Common myeloid progenitor, CD34-positive (primary cell): ENCODE measurements around the gene RHOB.

Source experiments
- CTCF ChIA-PET: fragments of 350-600 bp; sonication (Branson Sonifier 250); formaldehyde crosslinking; loops from one replicate; lab custom pipeline; 2021; ENCODE audit warnings: antibody characterized with exemption; lab: Charles Lee
- POLR2A ChIA-PET: fragments of 350-600 bp; sonication (Branson Sonifier 250); formaldehyde crosslinking; loops from one replicate; lab custom pipeline; 2021; ENCODE audit warnings: antibody characterized with exemption; lab: Charles Lee
- DNase-seq, 3 donors: peaks; one replicate each; pipeline versions ENCODE4 v3.0.0 to v3.0.0-alpha.2; 2013
- H3K27ac ChIP-seq, 2 experiments: 1 replicate in 1 of 2; 2 replicates in 1 of 2; pipeline ENCODE4 v1.7.0; 2013; ENCODE audit warnings: inconsistent platforms in 2 of 2, low read length in 2 of 2, mild to moderate bottlenecking in 2 of 2, low read depth in 1 of 2, moderate library complexity in 1 of 2; ENCODE audit not compliant: severe bottlenecking in 2 of 2, insufficient read depth in 1 of 2, poor library complexity in 1 of 2
- H3K27me3 ChIP-seq, 5 experiments: replicated peaks in 2 of 5; 1 replicate in 3 of 5; 2 replicates in 2 of 5; pipeline versions ENCODE4 v1.6.1 to v1.7.0; 2013; ENCODE audit warnings: low read length in 4 of 5, mild to moderate bottlenecking in 2 of 5, moderate library complexity in 2 of 5, inconsistent platforms in 1 of 5; ENCODE audit not compliant: insufficient read depth in 5 of 5, control insufficient read depth in 4 of 5
- H3K36me3 ChIP-seq, 4 experiments: 1 replicate in 2 of 4; 2 replicates in 2 of 4; pipeline versions ENCODE4 v1.6.1 to v1.7.0; 2013; ENCODE audit warnings: low read length in 3 of 4, control low read depth in 1 of 4, mild to moderate bottlenecking in 1 of 4; ENCODE audit not compliant: control insufficient read depth in 4 of 4, insufficient read depth in 4 of 4
- H3K4me1 ChIP-seq, 4 experiments: 1 replicate in 3 of 4; 2 replicates in 1 of 4; pipeline versions ENCODE4 v1.6.1 to v1.7.1; 2013; ENCODE audit warnings: low read length in 3 of 4, mild to moderate bottlenecking in 3 of 4, control low read depth in 1 of 4, inconsistent platforms in 1 of 4, moderate library complexity in 1 of 4; ENCODE audit not compliant: control insufficient read depth in 4 of 4, insufficient read depth in 4 of 4; ENCODE audit errors: control extremely low read depth in 1 of 4
- H3K4me3 ChIP-seq, 7 experiments: 1 replicate in 4 of 7; 2 replicates in 3 of 7; pipeline versions ENCODE4 v1.5.1 to v1.7.0; 2013; ENCODE audit warnings: mild to moderate bottlenecking in 7 of 7, low read length in 6 of 7, moderate library complexity in 6 of 7, inconsistent platforms in 2 of 7, low read depth in 2 of 7, control low read depth in 1 of 7; ENCODE audit not compliant: insufficient read depth in 4 of 7, control insufficient read depth in 1 of 7; ENCODE audit errors: extremely low read depth in 1 of 7
- H3K9me3 ChIP-seq, 5 experiments: 1 replicate in 4 of 5; 2 replicates in 1 of 5; pipeline versions ENCODE4 v1.6.1 to v1.7.1; 2013; ENCODE audit warnings: low read length in 4 of 5, mild to moderate bottlenecking in 2 of 5, inconsistent platforms in 1 of 5, low read depth in 1 of 5, moderate library complexity in 1 of 5; ENCODE audit not compliant: control insufficient read depth in 4 of 5, insufficient read depth in 2 of 5; ENCODE audit errors: control extremely low read depth in 1 of 5
- WGBS: methylation state at CpG from one replicate; pipeline ENCODE4 v1.1.5; 2013; ENCODE audit not compliant: insufficient coverage; 5-methylcytosine and 5-hydroxymethylcytosine counted together

RHOB gene

GRCh38 chr2:20403774-20404312, 43.0 kb upstream of the RHOB start:
- 90% methylated on average over 5 of the region's 5 CpGs for WGBS
- CTCF ChIA-PET = interaction anchor here (1.3 to 4.3 kb wide), 6 partner anchors 9 to 238 kb away, joined by 3 to 18 read pairs (median 9); no protein-coding TSS in a partner anchor

GRCh38 chr2:20404950-20405349, 41.9 kb upstream of the RHOB start:
- POLR2A ChIA-PET = no interaction called here
- H3K9me3 ChIP-seq = peaks cover 0 to 10% (median 6%) of the 10 kb centered on the region in 5 experiments
- H3K27ac ChIP-seq = no peak overlapping the region
- no peak overlapping the region for H3K4me3 ChIP-seq
- H3K27me3 ChIP-seq = no peaks in the 10 kb centered on the region
- DNase-seq = no peak
- no CpG with 5 or more reads among the region's 2 CpGs for WGBS
- no peaks in the 10 kb centered on the region for H3K36me3 ChIP-seq
- CTCF ChIA-PET = interaction anchor here (1.0 to 2.5 kb wide), 3 partner anchors 11 to 235 kb away, joined by 3 to 10 read pairs (median 3); no protein-coding TSS in a partner anchor
- no peaks in the 10 kb centered on the region for H3K4me1 ChIP-seq

More at GRCh38 chr2:20403774-20404312, 43.0 kb upstream of the RHOB start:
- Histone ChIP-seq H3K27me3 (no peaks in the 10 kb centered on the region), H3K4me3 (no peak overlapping the region), H3K27ac (no peak overlapping the region), H3K4me1 (no peaks in the 10 kb centered on the region), H3K9me3 (peaks cover 0 to 5% (median 2%) of the 10 kb centered on the region in 5 experiments), H3K36me3 (no peaks in the 10 kb centered on the region)
- DNase-seq = no peak
- POLR2A ChIA-PET = interaction anchor here (0.7 kb wide), 1 partner anchor 73 kb away, joined by 3 read pairs; no protein-coding TSS in a partner anchor

GRCh38 chr2:20409039-20409438, 37.8 kb upstream of the RHOB start:
- H3K27ac ChIP-seq = no peak overlapping the region
- CTCF ChIA-PET = interaction anchor here (0.6 to 8.1 kb wide), 8 partner anchors 10 to 241 kb away, joined by 3 to 117 read pairs (median 10); no protein-coding TSS in a partner anchor
- H3K9me3 ChIP-seq = peaks cover 0 to 19% (median 8%) of the 10 kb centered on the region in 5 experiments
- no peak overlapping the region for H3K4me3 ChIP-seq
- no peaks in the 10 kb centered on the region for H3K27me3 ChIP-seq
- POLR2A ChIA-PET = no interaction called here
- H3K36me3 ChIP-seq = no peaks in the 10 kb centered on the region
- DNase-seq = peak in 2 of 3 donors; percentile 28 to 30
- H3K4me1 ChIP-seq = peaks cover 0 to 2% (median 0%) of the 10 kb centered on the region in 4 experiments

- Histone ChIP-seq H3K36me3 (no peaks in the 10 kb centered on the region), H3K4me1 (peaks cover 0 to 7% (median 5%) of the 10 kb centered on the region in 4 experiments), H3K27me3 (no peaks in the 10 kb centered on the region), H3K9me3 (peaks cover 0 to 19% (median 8%) of the 10 kb centered on the region in 5 experiments), H3K4me3 (no peak overlapping the region), H3K27ac (no peak overlapping the region)
- WGBS = 80% methylated on average over 4 of the region's 5 CpGs
- CTCF ChIA-PET = interaction anchor here (0.9 to 8.1 kb wide), 22 partner anchors 8 to 251 kb away, joined by 3 to 117 read pairs (median 9); partner anchors contain the start of genes HS1BP3 and RHOB
- POLR2A ChIA-PET = interaction anchor here (1.1 to 1.3 kb wide), 2 partner anchors 14 to 36 kb away, joined by 4 read pairs; partner anchors contain the start of gene RHOB
- no peak for DNase-seq
These were observed 36.2 kb upstream of the RHOB start for GRCh38 chr2:20410556-20411277.

GRCh38 chr2:20411361-20411894, 35.4 kb upstream of the RHOB start:
- no peaks in the 10 kb centered on the region for H3K36me3 ChIP-seq
- peak; percentile 64 to 84 (median 79) for DNase-seq
- H3K4me3 ChIP-seq = no peak overlapping the region
- peaks cover 0 to 19% (median 8%) of the 10 kb centered on the region in 5 experiments for H3K9me3 ChIP-seq
- H3K4me1 ChIP-seq = peaks cover 0 to 12% (median 10%) of the 10 kb centered on the region in 4 experiments
- H3K27ac ChIP-seq = no peak overlapping the region
- CTCF ChIA-PET = interaction anchor here (0.9 to 8.1 kb wide), 26 partner anchors 8 to 251 kb away, joined by 3 to 117 read pairs (median 6); partner anchors contain the start of genes HS1BP3 and RHOB
- 31% methylated on average over 3 of the region's 3 CpGs for WGBS
- POLR2A ChIA-PET = interaction anchor here (1.1 to 1.3 kb wide), 2 partner anchors 14 to 36 kb away, joined by 4 read pairs; partner anchors contain the start of gene RHOB
- no peaks in the 10 kb centered on the region for H3K27me3 ChIP-seq

- WGBS = 100% methylated on average over 2 of the region's 3 CpGs
- Histone ChIP-seq H3K27me3 (no peaks in the 10 kb centered on the region), H3K9me3 (peaks cover 0 to 10% (median 7%) of the 10 kb centered on the region in 5 experiments), H3K4me3 (no peak overlapping the region), H3K4me1 (peaks cover 0 to 26% (median 21%) of the 10 kb centered on the region in 4 experiments), H3K36me3 (no peaks in the 10 kb centered on the region), H3K27ac (no peak overlapping the region)
- CTCF ChIA-PET = interaction anchor here (0.6 to 8.1 kb wide), 8 partner anchors 9 to 228 kb away, joined by 3 to 117 read pairs (median 4); no protein-coding TSS in a partner anchor
- DNase-seq = no peak
- POLR2A ChIA-PET = no interaction called here
These were observed 32.1 kb upstream of the RHOB start for GRCh38 chr2:20414806-20415205.
